ENCODE measurements around the gene SFN. TPM values are rescaled to one million over a fixed set of nuclear protein-coding genes. Genes with fewer than 3 reads are reported as not detected.

The SFN gene
- total RNA-seq, 1 experiment from 2014 or later, result 0.80 TPM

- no peak for DNase-seq (ENCODE audit: low read depth)
These were observed 48.6 kb downstream of the SFN start for GRCh38 chr1:26911399-26912146.

- no peak for DNase-seq (ENCODE audit: low read depth)
These were observed 49.2 kb downstream of the SFN start for GRCh38 chr1:26912147-26912490.

GRCh38 chr1:26913389-26913753, 50.4 kb downstream of the SFN start:
- no peak for DNase-seq (ENCODE audit: low read depth)

Other genes starting within 250 kb of the SFN start
- 12.4 and 12.6 TPM in 2 replicates for gene ARID1A, start 167.1 kb upstream of the SFN start, total RNA-seq (2014; rRNA removed; shearing (Covaris generic))
- gene PIGV, start 75.2 kb upstream of the SFN start, total RNA-seq (2014; rRNA removed; shearing (Covaris generic)), result 7.9 and 9.0 TPM in 2 replicates
- gene ZDHHC18, start 36.5 kb upstream of the SFN start, total RNA-seq (2014; rRNA removed; shearing (Covaris generic)), result 10.7 and 13.9 TPM in 2 replicates
- 13.3 and 16.7 TPM in 2 replicates for gene GPN2, start 27.1 kb downstream of the SFN start, total RNA-seq (2014; rRNA removed; shearing (Covaris generic))
- 9.2 and 9.9 TPM in 2 replicates for gene GPATCH3, start 37.3 kb downstream of the SFN start, total RNA-seq (2014; rRNA removed; shearing (Covaris generic))
- not detected in 2 replicates for gene NR0B2, start 50.8 kb downstream of the SFN start, total RNA-seq (2014; rRNA removed; shearing (Covaris generic))
- gene NUDC, start 58.6 kb downstream of the SFN start, total RNA-seq (2014; rRNA removed; shearing (Covaris generic)), result 121 and 134 TPM in 2 replicates
- gene KDF1, start 97.3 kb downstream of the SFN start, total RNA-seq (2014; rRNA removed; shearing (Covaris generic)), result 0.11 TPM in 1 of 2 replicates, not detected in the other
- 3.3 and 4.4 TPM in 2 replicates for gene TRNP1, start 130.5 kb downstream of the SFN start, total RNA-seq (2014; rRNA removed; shearing (Covaris generic))
- gene TENT5B, start 149.7 kb downstream of the SFN start, total RNA-seq (2014; rRNA removed; shearing (Covaris generic)), result 2.0 and 3.2 TPM in 2 replicates